Fibroblast of the aortic adventitia (primary cell): ENCODE measurements around the gene CIAO2B. TPM values are rescaled to one million over a fixed set of nuclear protein-coding genes. Genes with fewer than 3 reads are reported as not detected.

Experiments used
- DNase-seq: peaks from one replicate; pipeline ENCODE4 v3.0.0-alpha.2; 2010; ENCODE audit warnings: low read depth
- H3K4me3 ChIP-seq: 2 replicates; pipeline ENCODE4 v1.5.1; 2011; ENCODE audit warnings: low read depth, mild to moderate bottlenecking, control low read depth, low read length, moderate library complexity
- total RNA-seq: library from RNA; depleted of rRNA; stranded (reverse); fragments of >200 nt; gene quantifications from 2 replicates; pipeline ENCODE4 v1.2.3, GENCODE V29; 2012; ENCODE audit warnings: low replicate concordance
- TF ChIP-seq, protein P1 (sequence below): IDR thresholded peaks from 2 replicates; pipeline ENCODE4 v1.5.1; 2011; ENCODE audit warnings: mild to moderate bottlenecking, low read length, control low read depth, inconsistent platforms; ENCODE audit not compliant: insufficient read depth

CIAO2B gene
- total RNA-seq, 1 donor: 109 TPM

DNA sequence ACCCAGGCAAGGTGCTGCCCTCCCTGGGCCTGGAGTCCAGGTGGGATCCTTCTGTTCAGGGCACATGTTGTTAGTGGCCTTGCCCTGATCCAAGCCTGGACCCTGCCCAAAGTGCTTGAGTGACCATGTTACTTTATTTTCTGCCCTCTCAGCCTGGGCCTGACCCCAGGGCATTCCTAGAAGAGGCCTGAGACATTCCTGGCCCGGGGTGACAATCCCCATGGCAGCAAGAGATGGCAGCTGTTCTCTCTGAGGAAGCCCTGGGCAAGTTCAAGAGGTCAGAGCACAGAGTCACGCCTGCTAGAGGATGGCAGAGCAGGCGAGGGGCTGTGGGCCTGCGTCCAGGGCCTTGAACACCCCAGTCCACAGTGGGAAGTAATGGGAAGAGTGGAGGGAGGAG is 20.5 kb downstream of the CIAO2B start:
- H3K4me3 ChIP-seq: no peak overlapping the region
- TF ChIP-seq, protein P1, sequence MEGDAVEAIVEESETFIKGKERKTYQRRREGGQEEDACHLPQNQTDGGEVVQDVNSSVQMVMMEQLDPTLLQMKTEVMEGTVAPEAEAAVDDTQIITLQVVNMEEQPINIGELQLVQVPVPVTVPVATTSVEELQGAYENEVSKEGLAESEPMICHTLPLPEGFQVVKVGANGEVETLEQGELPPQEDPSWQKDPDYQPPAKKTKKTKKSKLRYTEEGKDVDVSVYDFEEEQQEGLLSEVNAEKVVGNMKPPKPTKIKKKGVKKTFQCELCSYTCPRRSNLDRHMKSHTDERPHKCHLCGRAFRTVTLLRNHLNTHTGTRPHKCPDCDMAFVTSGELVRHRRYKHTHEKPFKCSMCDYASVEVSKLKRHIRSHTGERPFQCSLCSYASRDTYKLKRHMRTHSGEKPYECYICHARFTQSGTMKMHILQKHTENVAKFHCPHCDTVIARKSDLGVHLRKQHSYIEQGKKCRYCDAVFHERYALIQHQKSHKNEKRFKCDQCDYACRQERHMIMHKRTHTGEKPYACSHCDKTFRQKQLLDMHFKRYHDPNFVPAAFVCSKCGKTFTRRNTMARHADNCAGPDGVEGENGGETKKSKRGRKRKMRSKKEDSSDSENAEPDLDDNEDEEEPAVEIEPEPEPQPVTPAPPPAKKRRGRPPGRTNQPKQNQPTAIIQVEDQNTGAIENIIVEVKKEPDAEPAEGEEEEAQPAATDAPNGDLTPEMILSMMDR: no peak
- DNase-seq: no peak

DNA sequence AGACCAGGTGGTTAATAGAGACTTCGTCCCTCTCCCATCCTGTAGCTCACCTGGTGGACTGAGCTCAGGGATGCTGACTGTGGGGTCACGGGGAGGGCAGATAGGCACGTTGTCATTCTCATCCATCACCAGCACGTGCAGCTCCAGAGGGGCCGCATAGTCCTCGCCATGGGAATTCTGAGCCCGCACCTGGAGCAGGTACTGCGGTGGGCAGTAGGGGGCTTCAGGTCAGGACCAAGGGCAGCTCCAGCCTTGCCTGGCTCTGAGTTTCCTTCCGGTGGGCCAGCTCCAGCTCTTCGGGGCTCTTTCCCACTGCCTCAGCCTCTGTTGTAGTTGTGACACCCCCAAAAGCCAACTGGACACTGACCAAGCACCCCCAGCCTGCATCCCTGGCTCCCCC is 21.1 kb downstream of the CIAO2B start:
- TF ChIP-seq, protein P1: no peak
- no peak for DNase-seq
- H3K4me3 ChIP-seq: no peak overlapping the region

DNA sequence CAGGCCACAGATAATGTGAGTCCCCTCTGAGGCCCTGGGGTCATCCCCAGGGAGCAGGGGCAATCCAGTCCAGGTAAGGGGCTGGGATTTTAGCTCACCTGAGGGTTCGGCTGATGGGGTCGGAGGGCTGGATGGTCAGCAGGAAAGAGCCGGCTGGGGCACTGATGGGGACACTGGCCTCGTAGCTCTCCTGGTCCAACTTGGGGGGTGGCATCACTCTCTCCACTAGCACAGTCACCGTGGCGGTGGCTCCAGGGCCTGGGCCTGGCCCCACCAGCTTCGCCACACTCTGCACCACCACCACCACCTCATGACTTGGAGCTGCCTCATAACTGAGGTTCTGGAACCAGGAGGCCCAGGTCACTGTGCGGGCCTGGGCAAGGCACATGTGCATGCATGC is 22.4 kb downstream of the CIAO2B start:
- H3K4me3 ChIP-seq: no peak overlapping the region
- TF ChIP-seq, protein P1: no peak
- DNase-seq: no peak

DNA sequence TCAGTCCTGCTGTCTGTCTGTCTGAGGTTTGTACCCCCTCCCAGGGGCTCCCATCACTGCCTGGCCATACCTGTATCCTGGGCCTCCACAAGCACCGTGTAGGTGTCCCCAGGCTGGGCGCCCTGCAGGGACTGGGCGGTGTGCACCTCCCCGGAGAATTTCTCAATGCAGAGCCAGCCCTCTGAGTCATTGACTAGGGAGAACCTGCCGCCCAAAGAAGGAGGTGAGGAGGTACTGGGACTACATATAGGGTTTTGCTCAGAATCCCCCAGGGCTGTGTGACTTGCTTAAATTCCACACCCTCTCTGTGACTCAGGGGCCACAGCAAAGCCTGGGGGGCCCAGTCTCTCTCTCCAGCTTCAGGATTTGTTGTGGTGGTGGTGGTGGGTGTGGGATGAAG is 23.1 kb downstream of the CIAO2B start:
- TF ChIP-seq, protein P1: no peak
- no peak for DNase-seq
- H3K4me3 ChIP-seq: no peak overlapping the region

DNA sequence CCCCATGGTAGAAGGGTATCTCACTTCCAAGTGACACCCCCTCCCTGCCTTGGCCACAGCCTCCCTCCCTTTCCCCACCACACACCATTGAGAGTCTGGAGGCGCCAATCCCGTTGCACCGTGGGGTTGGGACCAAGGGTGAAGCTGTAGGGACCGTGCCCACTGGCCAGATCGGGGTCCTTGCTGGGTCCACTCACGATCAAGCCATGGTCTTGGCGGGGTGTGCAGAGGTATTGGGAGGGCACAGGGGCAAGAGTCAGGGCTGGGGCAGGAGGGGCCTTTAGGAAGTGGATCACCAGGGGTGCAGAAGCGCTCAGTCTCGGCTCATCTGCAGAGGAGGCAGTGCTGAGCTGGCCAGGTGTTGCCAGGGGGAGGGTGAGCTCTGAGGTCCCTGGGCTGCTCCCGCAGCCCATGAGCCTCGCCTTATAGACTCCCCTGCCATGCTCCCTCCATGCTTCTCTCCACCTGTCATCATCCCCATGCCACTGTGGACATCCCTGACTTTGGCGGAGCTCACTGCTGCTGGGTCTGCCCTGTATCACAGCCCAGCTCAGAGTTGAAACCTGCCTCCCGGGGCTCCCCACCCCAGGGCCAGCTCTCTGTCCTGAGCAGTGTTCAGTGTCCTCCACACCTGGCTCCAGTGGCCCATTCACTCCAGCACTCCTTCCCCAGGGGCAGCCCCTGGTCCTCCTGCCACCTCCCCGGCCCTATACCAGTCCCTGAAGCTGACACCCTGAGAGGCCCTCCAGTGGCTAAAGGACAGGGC is 23.8 kb downstream of the CIAO2B start:
- TF ChIP-seq, protein P1: no peak
- H3K4me3 ChIP-seq: no peak overlapping the region
- DNase-seq: no peak

DNA sequence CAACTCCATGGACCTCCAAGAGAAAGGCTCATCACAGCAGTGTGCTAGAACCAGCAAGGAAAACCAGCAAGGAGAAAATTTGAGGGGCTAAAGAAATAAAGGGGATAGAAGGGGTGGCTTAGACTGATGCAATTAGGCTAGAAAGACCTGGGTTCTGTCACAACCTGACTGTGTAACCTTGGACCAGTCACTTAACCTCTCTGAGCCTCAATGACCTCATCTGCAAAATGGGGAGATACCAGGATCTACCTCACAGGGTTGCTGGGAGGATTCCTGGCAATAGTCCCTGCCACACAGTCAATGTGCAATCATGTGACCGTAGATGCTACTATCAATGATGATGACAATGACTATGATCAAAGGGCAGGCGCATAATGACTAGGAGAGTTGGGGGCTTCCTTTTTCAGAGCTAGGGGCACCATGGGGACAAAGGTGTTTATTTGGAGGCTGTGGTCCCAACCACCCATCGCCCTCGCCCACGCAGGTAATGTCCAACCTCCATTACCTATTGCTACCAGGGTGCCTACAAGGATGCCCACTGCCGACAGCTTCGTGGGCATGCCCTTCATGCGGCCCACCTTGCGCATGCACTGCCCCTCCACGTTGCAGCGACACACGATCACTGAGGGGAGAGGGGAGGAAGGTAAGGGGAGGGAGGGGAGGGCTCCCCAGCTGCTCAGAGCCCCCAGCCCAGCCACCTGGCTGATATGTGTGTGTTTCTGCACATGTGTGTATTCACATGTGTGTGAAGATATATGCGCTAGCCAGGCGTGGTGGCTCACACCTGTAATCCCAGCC is 25.2 kb downstream of the CIAO2B start:
- no peak overlapping the region for H3K4me3 ChIP-seq
- TF ChIP-seq, protein P1: no peak
- DNase-seq: no peak
